ENCODE data around the gene LHPP. TPM values are rescaled to one million over a fixed set of nuclear protein-coding genes. Genes with fewer than 3 reads are reported as not detected.
A peak's percentile ranks its signal among the peaks of the same experiment; 100 is the strongest.

Gene LHPP
- total RNA-seq, 4 donors from 2014 or later = 12.3 to 25.0 (median 16.2) TPM

GRCh38 chr10:124563320-124564040 lies 101.9 kb downstream of the LHPP start:
- no peak for TF ChIP-seq EP300 (IDR thresholded peaks at IDR 0.05)
- no peak for TF ChIP-seq POLR2A (IDR thresholded peaks at IDR 0.05)
- TF ChIP-seq CTCF (IDR thresholded peaks at IDR 0.05) = no peak
- no peak for TF ChIP-seq POLR2AphosphoS5 (IDR thresholded peaks at IDR 0.05)
- WGBS, 2 donors (ENCODE audit: low coverage in 1 of 2) = 95 to 97% methylated on average over 7 of the region's 7 CpGs
- Histone ChIP-seq H3K36me3 (no peaks in the 10 kb centered on the region), H3K9me3 (no peaks in the 10 kb centered on the region), H3K27ac (no peak overlapping the region), H3K4me1 (peaks cover 6 to 30% (median 20%) of the 10 kb centered on the region in 3 donors), H3K27me3 (no peaks in the 10 kb centered on the region), H3K4me3 (no peak overlapping the region)
- ATAC-seq = no peak

GRCh38 chr10:124564881-124565280 lies 103.3 kb downstream of the LHPP start:
- H3K4me3 ChIP-seq = no peak overlapping the region
- H3K9me3 ChIP-seq = no peaks in the 10 kb centered on the region
- H3K27ac ChIP-seq = no peak overlapping the region
- 69 to 89% methylated on average over 6 of the region's 9 CpGs for WGBS, 2 donors (ENCODE audit: low coverage in 1 of 2)
- TF ChIP-seq POLR2AphosphoS5 (IDR thresholded peaks at IDR 0.05) (no peak), CTCF (IDR thresholded peaks at IDR 0.05) (no peak), POLR2A (IDR thresholded peaks at IDR 0.05) (no peak), EP300 (IDR thresholded peaks at IDR 0.05) (no peak)
- no peak for ATAC-seq
- H3K36me3 ChIP-seq = no peaks in the 10 kb centered on the region
- H3K27me3 ChIP-seq = no peaks in the 10 kb centered on the region
- H3K4me1 ChIP-seq = peaks cover 1 to 16% (median 9%) of the 10 kb centered on the region in 3 donors

- WGBS, 2 donors (ENCODE audit: low coverage in 1 of 2) = no CpG with 5 or more reads among the region's 27 CpGs
- Histone ChIP-seq H3K27ac (no peak overlapping the region), H3K4me3 (no peak overlapping the region), H3K4me1 (peaks cover 0 to 8% (median 1%) of the 10 kb centered on the region in 3 donors), H3K9me3 (no peaks in the 10 kb centered on the region), H3K36me3 (no peaks in the 10 kb centered on the region), H3K27me3 (no peaks in the 10 kb centered on the region)
- ATAC-seq = peak; percentile 21
- TF ChIP-seq CTCF (IDR thresholded peaks at IDR 0.05) (peak in 2 of 4 experiments; percentile 32 to 52), POLR2A (IDR thresholded peaks at IDR 0.05) (no peak)
Measured at GRCh38 chr10:124565565-124566221, 104.1 kb downstream of the LHPP start.

GRCh38 chr10:124566222-124566888 lies 104.7 kb downstream of the LHPP start:
- Histone ChIP-seq H3K9me3 (no peaks in the 10 kb centered on the region), H3K27me3 (no peaks in the 10 kb centered on the region), H3K4me1 (peaks cover 0 to 1% (median 0%) of the 10 kb centered on the region in 3 donors), H3K4me3 (no peak overlapping the region), H3K36me3 (no peaks in the 10 kb centered on the region), H3K27ac (no peak overlapping the region)
- ATAC-seq = no peak
- TF ChIP-seq POLR2AphosphoS5 (IDR thresholded peaks at IDR 0.05) = no peak
- TF ChIP-seq EP300 (IDR thresholded peaks at IDR 0.05) = no peak
- no peak for TF ChIP-seq POLR2A (IDR thresholded peaks at IDR 0.05)
- TF ChIP-seq CTCF (IDR thresholded peaks at IDR 0.05) = no peak
- WGBS, 2 donors (ENCODE audit: low coverage in 1 of 2) = no CpG with 5 or more reads among the region's 9 CpGs
